Measurements from ENCODE around the gene HKDC1.

The HKDC1 gene

GRCh38 chr10:69214666-69215131 is 5.4 kb upstream of the HKDC1 start:
- DNase-seq (ENCODE audit: insufficient read length, low spot score) (no peak), FAIRE-seq (peak; percentile 35)

DNA sequence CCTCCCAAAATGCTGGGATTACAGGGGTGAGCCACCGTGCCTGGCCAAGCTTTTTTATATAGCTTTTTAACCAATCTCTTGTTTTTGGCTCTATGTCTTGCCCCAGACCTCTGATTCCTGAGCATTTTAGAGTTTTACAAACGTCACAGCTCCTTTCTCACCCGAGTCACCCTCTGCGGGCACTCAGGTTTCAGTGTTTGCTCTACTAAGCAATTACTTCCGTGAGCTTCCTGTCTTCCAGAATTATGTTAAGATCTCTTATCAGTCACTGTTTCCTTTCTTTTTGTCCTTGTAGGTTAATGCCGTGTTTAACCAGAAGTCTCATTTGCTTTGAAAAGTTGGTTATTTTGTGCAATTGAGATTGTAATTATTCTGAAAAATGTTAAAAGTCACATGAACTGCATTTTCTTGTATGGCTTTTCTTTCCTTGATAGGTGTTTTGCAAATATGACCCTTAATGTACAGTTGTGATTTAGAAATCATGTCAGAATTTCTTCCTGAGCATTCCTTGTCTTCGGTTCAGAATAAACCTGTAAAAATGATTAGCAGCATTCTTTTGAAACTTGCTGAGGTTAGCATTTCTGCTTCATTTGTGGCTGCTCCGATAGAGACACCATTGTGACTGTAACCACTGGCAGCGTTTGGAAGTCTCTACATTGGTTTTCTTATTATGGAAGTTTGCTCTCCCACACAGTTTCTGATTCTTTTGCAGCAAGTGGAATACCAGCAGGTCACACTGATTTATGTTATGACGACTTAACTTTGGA is 4.5 kb upstream of the HKDC1 start:
- no peak for DNase-seq (ENCODE audit: insufficient read length, low spot score)

GRCh38 chr10:69216577-69217118 is 3.5 kb upstream of the HKDC1 start:
- no peak for DNase-seq (ENCODE audit: insufficient read length, low spot score)
- no peak for FAIRE-seq

More for the DNA sequence above, 4.5 kb upstream of the HKDC1 start:
- FAIRE-seq, result peak; percentile 76

GRCh38 chr10:69217119-69217754 is 2.9 kb upstream of the HKDC1 start:
- DNase-seq (ENCODE audit: insufficient read length, low spot score), result no peak
- no peak for FAIRE-seq

DNA sequence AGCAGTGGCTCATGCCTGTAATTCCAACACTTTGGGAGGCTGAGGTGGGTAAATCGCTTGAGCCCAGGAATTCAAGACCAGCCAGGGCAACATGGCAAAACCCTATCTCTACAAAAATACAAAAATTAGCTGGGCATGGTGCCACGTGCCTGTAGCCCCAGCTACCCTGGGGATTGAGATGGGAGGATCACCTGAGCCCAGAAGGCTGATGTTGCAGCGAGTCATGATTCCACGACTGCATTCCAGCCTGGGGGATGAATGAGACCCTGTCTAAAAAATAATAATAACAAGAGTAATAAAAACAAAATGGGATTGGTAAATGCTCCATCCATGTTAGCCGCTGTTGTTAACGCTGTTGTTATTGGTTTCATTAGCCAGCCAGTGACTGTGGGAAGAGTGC is 1.3 kb upstream of the HKDC1 start:
- FAIRE-seq (no peak), DNase-seq (ENCODE audit: insufficient read length, low spot score) (no peak)

DNA sequence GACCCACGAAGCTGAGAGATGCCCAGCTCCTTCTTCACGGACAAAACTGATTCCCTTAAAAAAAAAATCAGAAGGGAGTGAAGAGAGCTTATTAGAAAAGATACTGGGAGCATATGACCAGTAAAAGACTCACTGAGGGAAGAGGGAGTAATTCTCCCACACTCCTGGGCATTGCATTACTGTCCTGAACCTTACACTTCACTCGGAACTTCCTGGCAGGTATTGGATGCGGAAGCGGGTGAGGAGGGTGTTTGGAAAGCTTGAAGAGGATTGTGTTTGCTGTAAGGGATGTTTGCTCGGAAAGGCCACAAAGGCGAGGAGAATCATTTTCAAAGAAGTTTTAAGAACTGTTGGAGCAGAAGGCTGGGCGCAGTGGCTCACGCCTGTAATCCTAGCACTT is 375 bp downstream of the HKDC1 start:
- no peak for FAIRE-seq

GRCh38 chr10:69222157-69223027 is 2.3 kb downstream of the HKDC1 start:
- FAIRE-seq, result peak; percentile 94
- DNase-seq (ENCODE audit: insufficient read length, low spot score), result peak; percentile 78

More for the DNA sequence above, 375 bp downstream of the HKDC1 start:
- DNase-seq (ENCODE audit: insufficient read length, low spot score), result no peak

DNA sequence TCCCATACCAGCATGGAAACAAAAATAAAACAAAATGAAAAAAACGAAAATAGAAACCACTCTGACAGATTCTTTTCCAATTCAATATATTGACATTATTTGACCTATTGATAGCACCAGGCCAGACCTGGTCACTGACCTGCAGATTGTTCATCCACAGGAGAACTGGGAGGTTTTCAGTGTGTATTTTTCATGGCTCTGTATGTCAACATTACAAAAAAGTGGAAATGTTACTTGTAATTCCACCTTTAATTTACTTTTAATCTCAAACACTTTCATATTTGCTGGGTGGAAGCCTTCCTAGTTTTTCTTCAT is 2.9 kb downstream of the HKDC1 start:
- FAIRE-seq (peak; percentile 31), DNase-seq (ENCODE audit: insufficient read length, low spot score) (no peak)

- no peak for DNase-seq (ENCODE audit: insufficient read length, low spot score)
- no peak for FAIRE-seq
Measured at GRCh38 chr10:69224862-69225657, 4.9 kb downstream of the HKDC1 start.

DNA sequence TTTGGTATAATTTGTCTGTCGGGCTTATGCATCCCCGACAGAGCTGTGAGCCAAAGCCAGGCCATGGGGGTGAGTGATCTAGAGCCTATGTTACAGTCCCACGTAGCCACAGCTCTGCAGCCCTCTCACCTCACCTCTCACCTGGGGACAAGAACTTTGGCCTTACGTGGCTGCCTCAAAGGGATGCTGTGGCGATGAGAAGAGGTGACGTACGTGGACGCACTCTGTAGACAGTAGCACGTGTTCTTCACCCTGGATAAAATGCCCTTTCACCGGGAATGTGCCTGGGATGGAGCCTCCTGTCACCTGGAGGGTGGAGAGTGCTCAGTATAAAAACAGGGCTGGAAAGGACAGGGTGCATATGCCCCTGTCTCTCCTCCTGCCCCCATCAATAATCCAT is 5.5 kb downstream of the HKDC1 start:
- FAIRE-seq (no peak), DNase-seq (ENCODE audit: insufficient read length, low spot score) (no peak)

- FAIRE-seq (no peak), DNase-seq (ENCODE audit: insufficient read length, low spot score) (no peak)
Measured at GRCh38 chr10:69226919-69227450, 6.9 kb downstream of the HKDC1 start.

GRCh38 chr10:69228151-69228550 is 8.0 kb downstream of the HKDC1 start:
- no peak for FAIRE-seq
- DNase-seq (ENCODE audit: insufficient read length, low spot score), result no peak

DNA sequence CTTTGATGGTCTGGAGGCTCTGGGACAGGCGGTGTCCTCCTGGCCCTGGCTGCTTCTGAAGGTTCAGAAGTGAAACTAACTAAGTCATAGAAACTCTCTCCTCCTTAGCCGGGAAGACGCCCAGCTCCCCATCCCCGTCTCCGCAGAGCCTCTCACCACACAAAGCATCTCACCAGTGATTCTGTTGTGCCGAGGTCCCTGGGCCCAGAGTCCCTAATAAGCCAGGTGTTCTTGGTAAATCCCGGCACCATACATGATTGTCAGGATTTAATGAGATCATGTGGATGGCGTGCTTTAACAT is 9.4 kb downstream of the HKDC1 start:
- DNase-seq (ENCODE audit: insufficient read length, low spot score), result no peak
- FAIRE-seq, result no peak

GRCh38 chr10:69230128-69230527 is 10.0 kb downstream of the HKDC1 start:
- FAIRE-seq, result no peak
- DNase-seq (ENCODE audit: insufficient read length, low spot score), result no peak

DNA sequence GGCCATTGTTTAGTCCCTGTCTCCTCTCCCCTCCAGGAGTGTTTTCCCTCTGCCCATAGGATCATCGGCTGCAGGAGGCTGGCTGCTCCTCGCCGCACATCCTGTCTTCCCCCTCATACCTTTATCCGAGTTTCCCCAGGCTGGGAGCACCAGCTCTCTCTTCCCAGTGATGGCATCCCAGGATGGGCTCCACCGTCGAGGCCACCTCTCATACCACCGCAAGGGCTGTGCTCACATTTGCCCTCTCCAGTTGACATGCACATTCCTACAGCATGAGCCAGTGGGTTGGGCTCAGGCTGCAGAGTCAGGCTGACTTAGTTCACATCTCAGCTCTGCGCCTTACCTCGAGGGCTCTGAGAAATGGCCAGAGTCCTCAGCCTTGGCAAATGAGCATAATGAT is 12.1 kb downstream of the HKDC1 start:
- DNase-seq (ENCODE audit: insufficient read length, low spot score) (no peak), FAIRE-seq (no peak)

DNA sequence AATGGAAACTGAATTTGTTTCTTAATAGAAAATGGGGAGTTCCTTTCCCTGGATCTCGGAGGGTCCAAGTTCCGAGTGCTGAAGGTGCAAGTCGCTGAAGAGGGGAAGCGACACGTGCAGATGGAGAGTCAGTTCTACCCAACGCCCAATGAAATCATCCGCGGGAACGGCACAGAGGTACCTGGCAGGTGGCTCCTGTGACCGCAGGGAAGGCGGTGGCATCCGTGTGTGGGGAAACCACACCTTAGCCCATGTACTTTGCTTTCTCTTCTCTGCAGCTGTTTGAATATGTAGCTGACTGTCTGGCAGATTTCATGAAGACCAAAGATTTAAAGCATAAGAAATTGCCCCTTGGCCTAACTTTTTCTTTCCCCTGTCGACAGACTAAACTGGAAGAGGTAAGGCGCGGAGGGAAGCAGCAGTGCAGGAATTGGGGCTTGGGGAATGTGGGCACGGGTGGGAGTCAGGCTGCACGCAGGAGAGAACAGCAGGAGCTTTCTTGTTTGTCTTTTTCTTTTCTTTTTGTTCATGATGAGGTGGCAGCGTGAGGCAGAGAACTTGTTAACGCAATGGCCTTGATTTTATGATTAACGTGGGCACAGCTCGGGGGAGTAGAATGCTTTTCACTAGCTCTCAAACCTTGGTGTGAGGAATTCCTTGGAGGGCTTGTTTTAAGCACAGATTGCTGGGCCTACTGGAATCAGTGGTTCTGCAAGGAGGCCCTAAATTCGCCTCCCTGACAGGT is 12.8 kb downstream of the HKDC1 start:
- no peak for DNase-seq (ENCODE audit: insufficient read length, low spot score)
- FAIRE-seq, result no peak

DNA sequence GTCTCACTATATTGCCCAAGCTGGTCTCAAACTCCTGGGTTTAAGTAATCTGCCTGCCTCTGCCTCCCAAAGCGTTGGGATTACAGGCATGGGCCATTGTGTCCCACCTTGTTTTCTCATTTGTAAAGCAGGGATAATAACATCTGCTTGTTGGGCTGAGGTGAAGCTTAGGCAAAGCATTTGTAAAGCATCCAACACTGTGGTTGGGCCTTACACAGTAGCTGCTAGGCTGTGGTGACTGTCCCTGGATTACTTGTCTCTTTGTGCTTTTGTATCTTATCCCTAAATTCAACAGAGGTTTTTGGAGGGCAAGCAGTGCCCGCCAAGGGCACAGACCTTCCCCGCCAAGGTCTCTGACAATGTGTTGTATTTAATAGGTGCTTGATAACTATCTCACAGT is 14.3 kb downstream of the HKDC1 start:
- no peak for DNase-seq (ENCODE audit: insufficient read length, low spot score)
- FAIRE-seq, result no peak

GRCh38 chr10:69237528-69238159 is 17.5 kb downstream of the HKDC1 start:
- FAIRE-seq (peak; percentile 95), DNase-seq (ENCODE audit: insufficient read length, low spot score) (peak; percentile 70)

GRCh38 chr10:69239136-69239535 is 19.0 kb downstream of the HKDC1 start:
- no peak for FAIRE-seq
- DNase-seq (ENCODE audit: insufficient read length, low spot score), result no peak

Measured in GM19239 (cell line).